HG03025 (cell line): ENCODE results near the gene HOOK2.

Source experiments
- ATAC-seq: cut with Tn5 transposase; IDR thresholded peaks from one replicate; pipeline ENCODE4 v1.9.1; 2021; ENCODE audit warnings: mild to moderate bottlenecking, moderate library complexity; ENCODE audit not compliant: unreplicated experiment, low FRiP score

HOOK2 gene

GRCh38 chr19:12783849-12784393 is 8.6 kb upstream of the HOOK2 start:
- ATAC-seq, result no peak

GRCh38 chr19:12783291-12783848 is 8.0 kb upstream of the HOOK2 start:
- ATAC-seq, result no peak

- peak; percentile 36 for ATAC-seq
These were observed 7.3 kb upstream of the HOOK2 start for GRCh38 chr19:12782424-12783290.

- ATAC-seq, result no peak
These were observed 6.7 kb upstream of the HOOK2 start for GRCh38 chr19:12782174-12782423.

GRCh38 chr19:12779162-12779993 is 4.0 kb upstream of the HOOK2 start:
- ATAC-seq, result no peak

GRCh38 chr19:12778905-12779161 is 3.5 kb upstream of the HOOK2 start:
- ATAC-seq, result no peak

GRCh38 chr19:12778017-12778904 is 2.9 kb upstream of the HOOK2 start:
- ATAC-seq, result no peak

GRCh38 chr19:12777217-12778016 is 2.1 kb upstream of the HOOK2 start:
- ATAC-seq, result no peak

- no peak for ATAC-seq
These were observed 1.8 kb downstream of the HOOK2 start for GRCh38 chr19:12773571-12773970.

GRCh38 chr19:12772323-12772722 is 3.0 kb downstream of the HOOK2 start:
- no peak for ATAC-seq

- no peak for ATAC-seq
These were observed 4.4 kb downstream of the HOOK2 start for GRCh38 chr19:12770922-12771321.

GRCh38 chr19:12769689-12770088 is 5.7 kb downstream of the HOOK2 start:
- no peak for ATAC-seq

GRCh38 chr19:12767666-12768065 is 7.7 kb downstream of the HOOK2 start:
- no peak for ATAC-seq

- no peak for ATAC-seq
These were observed 8.2 kb downstream of the HOOK2 start for GRCh38 chr19:12767150-12767549.

GRCh38 chr19:12766051-12766521 is 9.3 kb downstream of the HOOK2 start:
- no peak for ATAC-seq

- ATAC-seq, result no peak
These were observed 10.7 kb downstream of the HOOK2 start for GRCh38 chr19:12764698-12765097.

- no peak for ATAC-seq
These were observed 12.3 kb downstream of the HOOK2 start for GRCh38 chr19:12763100-12763499.

- no peak for ATAC-seq
These were observed 15.7 kb downstream of the HOOK2 start for GRCh38 chr19:12759686-12760085.

- no peak for ATAC-seq
These were observed 17.6 kb downstream of the HOOK2 start for GRCh38 chr19:12757544-12758274.
